Stimulated activated CD8-positive, alpha-beta memory T cell treated with anti-CD3 and anti-CD28 coated beads, Interleukin-12 subunit alpha, Interleukin-12 subunit beta, amount 100 ng/mL, for 24 hours (primary cell): ENCODE results near the gene MMP27.
"Not testable (repeated sequence)": the region's sequence is repeated elsewhere in the genome, so short reads cannot be mapped to it uniquely, and the experiment has no call there.

Source experiments
- DNase-seq: peaks from one replicate; pipeline ENCODE4 v3.0.0-alpha.2; 2020; ENCODE audit errors: extremely low read depth

Gene MMP27, protein sequence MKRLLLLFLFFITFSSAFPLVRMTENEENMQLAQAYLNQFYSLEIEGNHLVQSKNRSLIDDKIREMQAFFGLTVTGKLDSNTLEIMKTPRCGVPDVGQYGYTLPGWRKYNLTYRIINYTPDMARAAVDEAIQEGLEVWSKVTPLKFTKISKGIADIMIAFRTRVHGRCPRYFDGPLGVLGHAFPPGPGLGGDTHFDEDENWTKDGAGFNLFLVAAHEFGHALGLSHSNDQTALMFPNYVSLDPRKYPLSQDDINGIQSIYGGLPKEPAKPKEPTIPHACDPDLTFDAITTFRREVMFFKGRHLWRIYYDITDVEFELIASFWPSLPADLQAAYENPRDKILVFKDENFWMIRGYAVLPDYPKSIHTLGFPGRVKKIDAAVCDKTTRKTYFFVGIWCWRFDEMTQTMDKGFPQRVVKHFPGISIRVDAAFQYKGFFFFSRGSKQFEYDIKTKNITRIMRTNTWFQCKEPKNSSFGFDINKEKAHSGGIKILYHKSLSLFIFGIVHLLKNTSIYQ

DNA sequence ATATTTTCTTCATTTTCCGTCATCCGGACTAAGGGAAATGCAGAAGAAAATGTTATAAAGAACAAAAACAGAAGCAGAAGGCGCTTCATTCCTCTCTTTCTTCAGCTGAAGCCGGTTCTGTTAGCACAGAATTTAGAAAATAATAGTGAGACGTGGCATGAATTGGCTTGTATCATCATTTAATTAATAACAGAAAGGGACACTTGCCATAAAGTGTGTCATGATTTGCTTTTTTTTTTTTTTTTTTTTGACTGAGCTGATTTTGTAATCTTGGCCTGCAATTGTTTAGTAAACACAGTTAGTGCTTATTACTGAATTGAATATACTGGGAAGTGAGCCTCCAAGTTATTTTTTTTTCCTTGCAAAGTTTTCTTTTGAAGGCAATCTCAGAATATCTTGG lies at the start of gene MMP27:
Gene MMP27, minus strand, starts transcription at position 144 of the 400 bp plus-strand sequence. Its CDS starts 55 bp downstream, at position 89.
- DNase-seq: no peak

DNA sequence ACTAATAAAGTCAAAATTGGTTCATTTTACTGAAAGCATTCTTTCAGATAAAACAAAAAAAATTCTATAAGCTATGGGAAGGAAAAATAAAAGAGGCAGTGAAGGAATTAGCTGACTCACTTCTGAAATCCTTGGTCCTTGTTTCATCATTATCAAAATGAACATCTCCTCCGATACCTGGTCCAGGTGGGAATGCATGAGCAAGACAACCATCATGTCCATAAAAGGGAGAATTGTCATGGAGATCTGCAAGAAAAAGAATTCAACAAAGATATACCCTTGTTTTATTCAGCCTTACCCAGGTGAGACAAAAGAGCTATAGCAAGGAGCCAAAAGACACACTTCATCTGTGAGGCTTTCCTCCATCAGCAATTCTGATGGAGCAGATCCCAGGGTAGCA lies 47.7 kb upstream of the MMP27 start:
- no peak for DNase-seq

DNA sequence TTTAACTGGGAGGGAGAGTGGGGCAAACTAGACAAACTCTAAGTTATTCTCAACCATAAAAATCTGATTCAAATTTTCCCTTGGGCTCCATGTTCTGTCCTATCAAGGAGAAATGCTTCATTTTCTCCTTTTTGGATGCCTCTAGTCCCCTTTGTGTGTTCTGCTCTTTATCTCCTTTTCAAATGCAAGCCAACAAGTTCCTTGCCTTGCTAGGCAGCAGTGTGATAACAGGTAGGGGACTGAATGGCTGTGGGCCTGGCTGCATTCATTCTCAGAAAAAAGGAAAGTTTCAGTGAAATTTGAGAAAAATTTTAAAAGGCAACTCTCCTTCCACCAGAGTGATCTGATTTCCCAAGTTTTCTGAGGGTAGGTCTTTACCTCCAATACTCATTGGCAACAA lies 46.1 kb upstream of the MMP27 start:
- no peak for DNase-seq

DNA sequence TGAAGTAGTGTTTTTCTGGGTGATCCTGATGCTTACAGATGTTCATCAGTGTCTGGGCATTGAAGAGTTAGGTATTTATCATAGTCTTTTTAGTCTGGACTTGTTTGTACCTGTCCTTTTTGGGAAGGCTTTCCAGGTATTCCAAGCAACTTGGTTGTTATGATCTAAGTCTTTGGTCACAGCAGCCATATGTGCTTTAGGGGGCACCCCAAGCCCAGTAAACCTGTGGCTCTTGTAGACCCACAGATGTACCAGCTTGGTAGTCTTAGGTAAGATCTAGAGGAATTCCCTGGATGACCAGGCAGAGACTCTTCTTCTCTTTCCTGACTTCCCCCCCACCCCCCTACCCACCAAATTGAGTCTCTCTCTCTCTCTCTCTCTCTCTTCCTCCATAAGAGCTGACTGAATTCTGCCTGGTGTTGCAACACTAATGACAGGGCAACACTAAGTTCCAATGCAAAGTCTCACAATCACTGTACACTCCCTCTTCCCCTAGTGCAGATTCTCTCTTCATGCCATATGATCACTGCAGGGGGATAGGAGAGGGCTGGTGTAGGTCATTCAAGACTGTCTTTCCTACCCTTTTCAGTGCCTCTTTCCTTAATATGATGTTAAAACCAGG lies 43.6 kb upstream of the MMP27 start:
- no peak for DNase-seq

DNA sequence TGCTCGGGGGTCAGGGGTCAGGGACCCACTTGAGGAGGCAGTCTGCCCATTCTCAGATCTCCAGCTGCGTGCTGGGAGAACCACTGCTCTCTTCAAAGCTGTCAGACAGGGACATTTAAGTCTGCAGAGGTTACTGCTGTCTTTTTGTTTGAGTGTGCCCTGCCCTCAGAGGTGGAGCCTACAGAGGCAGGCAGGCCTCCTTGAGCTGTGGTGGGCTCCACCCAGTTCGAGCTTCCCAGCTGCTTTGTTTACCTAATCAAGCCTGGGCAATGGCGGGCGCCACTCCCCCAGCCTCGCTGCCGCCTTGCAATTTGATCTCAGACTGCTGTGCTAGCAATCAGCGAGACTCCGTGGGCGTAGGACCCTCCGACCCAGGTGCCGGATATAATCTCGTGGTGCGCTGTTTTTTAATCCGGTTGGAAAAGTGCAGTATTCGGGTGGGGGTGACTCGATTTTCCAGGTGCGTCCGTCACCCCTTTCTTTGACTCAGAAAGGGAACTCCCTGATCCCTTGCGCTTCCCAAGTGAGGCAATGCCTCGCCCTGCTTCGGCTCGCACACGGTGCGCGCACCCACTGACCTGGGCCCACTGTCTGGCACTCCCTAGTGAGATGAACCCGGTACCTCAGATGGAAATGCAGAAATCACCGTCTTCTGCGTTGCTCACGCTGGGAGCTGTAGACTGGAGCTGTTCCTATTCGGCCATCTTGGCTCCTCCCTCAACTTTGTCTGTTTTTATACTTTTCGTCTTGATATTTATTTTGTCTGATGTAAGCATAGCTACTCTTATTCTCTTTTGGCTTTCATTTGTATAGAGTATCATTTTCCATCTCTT lies 41.4 kb upstream of the MMP27 start:
- DNase-seq: not testable (repeated sequence)

GRCh38 chr11:102734650-102735049 lies 29.1 kb upstream of the MMP27 start:
- no peak for DNase-seq

DNA sequence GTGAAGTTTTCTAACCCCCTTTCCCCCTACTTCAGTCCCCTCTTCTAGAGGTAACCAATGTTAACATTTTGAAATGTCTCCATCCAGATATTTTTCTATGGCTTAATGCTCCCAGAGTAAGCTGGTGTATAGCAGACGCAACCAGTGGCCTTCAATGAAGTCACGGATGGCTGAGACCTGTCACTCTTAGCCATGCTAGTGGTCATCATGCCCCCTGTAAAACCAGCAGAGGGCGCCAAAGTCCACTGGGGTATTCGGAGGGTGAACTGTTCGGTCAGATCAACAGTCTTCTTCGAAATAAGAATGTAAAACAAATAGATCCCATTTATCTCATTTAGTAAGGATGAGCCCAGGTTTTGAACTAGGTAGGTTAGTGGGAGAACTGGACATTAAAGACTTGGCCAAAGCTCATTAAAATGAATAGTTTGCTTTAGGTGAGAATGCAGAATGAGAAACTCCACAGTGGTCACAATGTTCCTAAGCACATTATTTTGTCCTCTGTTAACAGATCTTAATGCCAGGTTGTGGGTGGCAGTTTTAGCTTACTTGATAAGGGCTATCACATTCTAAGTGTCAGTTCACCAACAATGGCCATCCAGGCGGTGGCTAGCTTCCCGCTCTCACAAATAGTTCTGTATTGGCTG lies 27.8 kb upstream of the MMP27 start:
- peak; percentile 1 for DNase-seq

DNA sequence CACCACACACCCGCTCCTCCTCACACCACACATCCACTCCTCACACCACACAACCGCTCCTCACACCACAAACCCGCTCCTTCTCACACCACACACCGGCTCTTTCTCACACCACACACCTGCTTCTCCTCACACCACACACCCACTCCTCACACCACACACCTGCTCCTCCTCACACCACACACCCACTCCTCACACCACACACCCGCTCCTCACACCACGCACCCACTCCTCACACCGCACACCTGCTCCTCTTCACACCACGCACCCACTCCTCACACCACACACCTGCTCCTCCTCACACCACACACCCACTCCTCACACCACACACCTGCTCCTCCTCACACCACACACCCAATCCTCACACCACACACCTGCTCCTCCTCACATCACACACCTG lies 25.4 kb upstream of the MMP27 start:
- not testable (repeated sequence) for DNase-seq

- DNase-seq: no peak
Measured at GRCh38 chr11:102729849-102730815, 24.6 kb upstream of the MMP27 start.

- no peak for DNase-seq
Measured at GRCh38 chr11:102727890-102728289, 22.3 kb upstream of the MMP27 start.

DNA sequence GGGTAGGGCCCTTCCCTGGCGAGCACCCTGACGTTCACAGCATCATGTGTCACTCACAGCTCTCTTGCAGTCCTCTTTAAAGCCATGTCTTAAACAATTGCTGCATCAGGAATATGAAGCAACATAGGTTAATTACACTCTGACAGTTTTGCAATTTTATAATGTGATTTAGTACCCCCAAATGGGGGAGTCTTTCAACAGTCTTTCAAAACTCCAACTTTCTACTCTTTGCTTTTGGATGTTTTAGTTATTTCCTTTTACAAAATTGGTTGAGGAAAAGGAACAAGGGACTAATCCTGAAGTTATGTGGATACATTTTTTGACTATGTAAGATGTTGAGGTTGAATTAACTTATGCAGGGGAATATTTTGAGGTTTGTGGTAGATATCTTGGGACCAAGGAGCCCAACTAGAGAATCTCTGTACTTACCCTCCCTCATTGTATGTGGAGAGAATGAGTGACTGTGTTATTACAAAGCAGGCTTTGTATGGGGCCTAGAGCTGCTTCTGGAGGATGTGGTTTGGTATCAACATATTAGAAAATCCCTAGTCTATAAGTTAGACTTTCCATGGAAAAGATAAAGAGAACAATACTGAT lies 19.4 kb upstream of the MMP27 start, which contains the start of gene MMP8:
Gene MMP8, minus strand, starts transcription at position 51 of the 597 bp plus-strand sequence. CDS start 99 bp downstream, outside the sequence.
- DNase-seq: no peak

- DNase-seq: no peak
Measured at GRCh38 chr11:102722821-102723220, 17.3 kb upstream of the MMP27 start.

DNA sequence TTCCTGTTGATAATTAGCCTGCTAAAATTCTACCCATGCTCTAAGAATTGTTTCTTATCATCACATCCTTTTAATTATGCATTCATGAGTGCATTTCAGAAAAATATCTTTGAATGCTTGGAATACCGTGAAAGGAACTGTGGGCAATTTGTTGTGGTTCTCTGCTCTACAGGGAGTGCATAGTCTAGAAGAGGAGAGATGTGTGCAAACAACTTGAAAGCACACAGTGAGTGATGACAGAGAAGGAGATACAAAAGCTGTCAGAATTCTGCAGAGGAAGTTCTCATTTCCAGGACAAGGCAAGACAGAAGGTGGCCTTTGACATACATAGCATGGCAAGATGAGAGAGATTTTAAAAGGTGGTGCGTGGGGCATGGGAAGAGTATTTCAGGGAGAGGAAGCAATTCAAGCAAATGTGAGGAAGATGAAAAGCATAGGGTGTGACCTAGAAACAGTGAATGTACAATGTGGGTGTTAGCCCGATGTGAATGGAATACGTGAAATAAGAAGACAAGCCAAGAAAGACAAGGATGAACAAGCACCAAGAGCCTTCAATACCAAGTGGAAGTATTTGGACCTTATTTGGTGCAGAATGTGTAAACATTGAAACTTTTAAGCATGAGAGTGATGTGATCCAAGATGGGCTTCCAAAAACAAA lies 14.2 kb upstream of the MMP27 start:
- DNase-seq: no peak

GRCh38 chr11:102717280-102717679 lies 11.7 kb upstream of the MMP27 start:
- no peak for DNase-seq

GRCh38 chr11:102716527-102716926 lies 11.0 kb upstream of the MMP27 start:
- DNase-seq: no peak

DNA sequence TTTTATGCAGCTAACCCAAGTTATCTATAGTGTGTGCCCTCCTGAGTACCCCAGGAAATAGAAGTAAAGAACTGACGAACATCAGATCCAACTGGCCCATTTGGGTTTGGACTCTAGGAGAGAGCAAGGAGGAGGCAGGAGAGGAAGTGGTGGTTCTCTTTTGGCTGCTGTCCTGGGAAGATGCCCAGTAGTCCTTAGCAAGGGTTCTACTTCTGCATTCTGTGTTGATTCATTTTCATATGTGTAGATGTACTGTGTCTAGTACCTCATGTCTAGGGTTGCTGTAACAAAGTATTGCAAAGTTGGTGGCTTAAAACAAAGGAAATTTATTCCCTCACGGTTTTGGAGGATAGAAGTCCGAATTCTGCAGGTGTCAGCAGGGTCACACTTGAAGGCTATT lies 6.6 kb upstream of the MMP27 start:
- DNase-seq: no peak

DNA sequence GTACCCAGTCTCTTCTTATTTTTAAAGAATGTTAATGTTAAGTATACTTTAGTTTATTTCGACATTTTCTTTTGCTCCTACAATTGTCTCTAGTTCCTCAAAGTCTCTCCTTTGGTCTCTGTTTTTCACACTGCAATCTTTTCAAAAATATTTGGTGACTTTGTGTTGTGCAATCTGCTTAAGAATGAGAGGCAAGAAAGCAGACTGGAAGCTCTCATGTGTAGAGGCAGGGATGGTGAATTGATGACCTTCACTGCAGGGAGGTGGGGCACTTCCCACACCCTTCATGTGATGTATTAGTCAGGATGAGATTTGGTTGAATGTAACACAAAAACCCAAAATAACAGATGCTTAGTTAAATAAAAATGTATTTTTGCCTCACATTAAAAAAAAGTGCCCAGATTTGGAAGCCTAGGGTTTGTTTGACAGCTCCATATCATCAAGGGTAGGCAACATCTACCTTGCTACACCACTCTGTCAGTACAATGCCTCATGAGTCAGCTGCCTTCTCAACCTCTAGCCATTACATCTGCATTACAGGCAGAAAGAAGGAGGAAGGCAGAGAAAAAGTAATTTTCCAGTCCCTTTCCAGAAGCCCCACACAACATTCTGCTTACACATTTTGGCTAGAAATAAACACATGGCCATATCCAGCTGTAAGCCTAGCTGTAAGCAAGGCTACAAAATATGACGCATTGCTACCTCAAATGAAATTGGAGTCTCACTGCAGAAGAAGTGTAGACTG lies 3.8 kb upstream of the MMP27 start:
- DNase-seq: no peak

DNA sequence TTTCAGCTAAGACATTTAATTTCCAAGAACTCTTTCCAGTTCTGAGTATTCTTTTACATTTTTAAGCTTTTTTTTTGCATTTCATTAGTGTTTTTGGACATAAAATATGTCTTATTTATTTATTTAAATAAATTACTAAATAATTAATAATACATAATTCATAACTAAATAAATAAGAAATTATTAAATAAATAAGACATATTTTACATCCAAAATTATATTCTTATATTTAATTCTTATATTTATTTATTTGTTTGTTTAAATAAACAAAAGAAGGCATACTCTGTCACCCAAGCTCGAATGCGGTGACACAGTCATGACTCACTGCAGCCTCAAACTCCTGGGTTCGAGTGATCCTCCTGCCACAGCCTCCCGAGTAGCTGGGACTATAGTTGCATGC lies 3.1 kb upstream of the MMP27 start:
- DNase-seq: no peak

GRCh38 chr11:102704841-102705240 lies 728 bp downstream of the MMP27 start:
- no peak for DNase-seq
